Left ventricle myocardium inferior (tissue), 1 donor: ENCODE measurements around the gene PTPRJ. TPM values are rescaled to one million over a fixed set of nuclear protein-coding genes. Genes with fewer than 3 reads are reported as not detected.

Source experiments
- DNase-seq: peaks from one replicate; pipeline ENCODE4 v3.0.0-alpha.2; 2020
- H3K27ac ChIP-seq: fragments of 200-600 bp; replicated peaks from 2 replicates; pipeline ENCODE4 v1.8.0; 2021
- H3K27me3 ChIP-seq: fragments of 200-600 bp; 2 replicates; pipeline ENCODE4 v1.8.0; 2021; ENCODE audit warnings: low read depth
- H3K36me3 ChIP-seq: fragments of 200-600 bp; 2 replicates; pipeline ENCODE4 v1.8.0; 2021
- H3K4me1 ChIP-seq: fragments of 200-600 bp; 2 replicates; pipeline ENCODE4 v1.8.0; 2021
- H3K4me3 ChIP-seq: fragments of 200-600 bp; 2 replicates; pipeline ENCODE4 v1.8.0; 2021; ENCODE audit warnings: mild to moderate bottlenecking, moderate library complexity
- H3K9me3 ChIP-seq: fragments of 200-600 bp; replicated peaks from 2 replicates; pipeline ENCODE4 v1.8.0; 2021
- intact Hi-C: fragments of 100-400 bp; cut with micrococcal nuclease; formaldehyde crosslinking; loops from one replicate; pipeline ENCODE4 v1.11.0; 2022
- total RNA-seq: library from RNA; stranded (reverse); fragmentation: NEBNext Ultra II Directional; extraction: Animal tissue kit (Norgen Biotek cat#: 25700); gene quantifications from one replicate; pipeline ENCODE4 v1.2.1, GENCODE V29; 2021
- TF ChIP-seq, protein P1 (sequence below): fragments of 200-600 bp; IDR thresholded peaks from 2 replicates; pipeline ENCODE4 v1.8.0; 2021; ENCODE audit warnings: antibody characterized with exemption, mild to moderate bottlenecking, borderline replicate concordance
- donor health status: DM: no; HTN: yes; CAD: no; lungs with severe emphysema.

Gene PTPRJ
- total RNA-seq, 1 donor from 2014 or later, result 6.8 TPM

DNA sequence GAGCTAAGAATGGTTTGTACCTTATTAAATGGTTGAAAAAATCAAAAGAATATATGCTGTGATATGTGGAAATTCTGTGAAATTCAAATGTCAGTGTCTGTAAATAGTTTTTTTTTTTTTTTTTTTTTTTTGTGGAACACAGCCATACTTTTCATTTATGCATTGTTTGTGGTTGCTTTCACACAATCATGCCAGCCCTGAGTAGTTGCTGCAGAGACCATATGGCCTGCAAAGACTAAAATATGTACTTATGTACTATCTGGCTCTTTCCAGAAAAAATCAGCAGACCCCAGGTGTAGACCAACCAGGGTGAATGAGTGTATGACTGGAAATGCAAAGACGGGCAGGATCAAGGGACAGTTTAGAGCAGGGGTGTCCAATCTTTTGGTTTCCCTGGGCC lies 98.3 kb downstream of the PTPRJ start:
- H3K4me3 ChIP-seq, result no peak overlapping the region
- DNase-seq, result no peak
- no peaks in the 10 kb centered on the region for H3K27me3 ChIP-seq
- H3K4me1 ChIP-seq, result peaks cover 22% of the 10 kb centered on the region
- H3K36me3 ChIP-seq, result no peaks in the 10 kb centered on the region
- intact Hi-C loops, result no loop called here
- H3K9me3 ChIP-seq, result no peaks in the 10 kb centered on the region
- TF ChIP-seq, protein P1, sequence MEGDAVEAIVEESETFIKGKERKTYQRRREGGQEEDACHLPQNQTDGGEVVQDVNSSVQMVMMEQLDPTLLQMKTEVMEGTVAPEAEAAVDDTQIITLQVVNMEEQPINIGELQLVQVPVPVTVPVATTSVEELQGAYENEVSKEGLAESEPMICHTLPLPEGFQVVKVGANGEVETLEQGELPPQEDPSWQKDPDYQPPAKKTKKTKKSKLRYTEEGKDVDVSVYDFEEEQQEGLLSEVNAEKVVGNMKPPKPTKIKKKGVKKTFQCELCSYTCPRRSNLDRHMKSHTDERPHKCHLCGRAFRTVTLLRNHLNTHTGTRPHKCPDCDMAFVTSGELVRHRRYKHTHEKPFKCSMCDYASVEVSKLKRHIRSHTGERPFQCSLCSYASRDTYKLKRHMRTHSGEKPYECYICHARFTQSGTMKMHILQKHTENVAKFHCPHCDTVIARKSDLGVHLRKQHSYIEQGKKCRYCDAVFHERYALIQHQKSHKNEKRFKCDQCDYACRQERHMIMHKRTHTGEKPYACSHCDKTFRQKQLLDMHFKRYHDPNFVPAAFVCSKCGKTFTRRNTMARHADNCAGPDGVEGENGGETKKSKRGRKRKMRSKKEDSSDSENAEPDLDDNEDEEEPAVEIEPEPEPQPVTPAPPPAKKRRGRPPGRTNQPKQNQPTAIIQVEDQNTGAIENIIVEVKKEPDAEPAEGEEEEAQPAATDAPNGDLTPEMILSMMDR, result no peak
- H3K27ac ChIP-seq, result no peak overlapping the region

- Histone ChIP-seq H3K27ac (no peak overlapping the region), H3K27me3 (no peaks in the 10 kb centered on the region), H3K36me3 (no peaks in the 10 kb centered on the region), H3K4me3 (no peak overlapping the region), H3K4me1 (peaks cover 22% of the 10 kb centered on the region), H3K9me3 (no peaks in the 10 kb centered on the region)
- intact Hi-C loops, result no loop called here
- TF ChIP-seq, protein P1, result no peak
- no peak for DNase-seq
Measured at GRCh38 chr11:48079596-48079995, 99.2 kb downstream of the PTPRJ start.

DNA sequence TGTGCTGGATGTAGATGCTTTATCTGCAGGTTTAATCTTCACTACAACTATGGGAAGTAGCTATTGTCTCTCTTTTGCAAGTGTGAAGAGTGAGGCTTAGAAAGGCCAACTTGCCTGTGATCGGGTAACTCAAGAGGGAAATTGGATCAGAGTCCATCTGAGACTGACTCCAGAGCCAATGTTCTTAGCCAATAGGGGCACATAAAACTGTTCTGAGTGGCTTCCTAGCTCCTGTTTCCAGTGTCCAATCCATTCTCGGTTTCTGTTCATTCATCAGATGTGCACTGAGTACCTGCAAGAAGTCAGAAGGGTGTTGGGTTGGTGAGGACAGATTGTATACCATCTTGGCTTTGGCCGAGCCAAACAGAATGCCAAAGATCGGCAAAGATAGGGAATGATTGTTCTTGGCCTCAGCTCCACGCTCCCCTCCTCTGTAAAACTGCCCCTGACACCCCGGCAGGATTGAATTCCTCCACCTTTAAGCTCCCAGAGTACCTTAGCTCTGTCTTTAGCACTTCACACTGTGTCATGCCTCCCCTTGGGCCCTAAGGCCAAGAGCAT lies 100.0 kb downstream of the PTPRJ start:
- DNase-seq, result no peak
- intact Hi-C loops, result no loop called here
- Histone ChIP-seq H3K27ac (peak overlapping the region; percentile 90), H3K36me3 (no peaks in the 10 kb centered on the region), H3K9me3 (no peaks in the 10 kb centered on the region), H3K27me3 (no peaks in the 10 kb centered on the region), H3K4me3 (peak overlapping the region; percentile 38), H3K4me1 (peaks cover 22% of the 10 kb centered on the region)
- TF ChIP-seq, protein P1, result no peak

GRCh38 chr11:48081151-48082010 lies 101.0 kb downstream of the PTPRJ start:
- Histone ChIP-seq H3K4me1 (peaks cover 22% of the 10 kb centered on the region), H3K36me3 (no peaks in the 10 kb centered on the region), H3K4me3 (peak overlapping the region; percentile 38), H3K27ac (peak overlapping the region; percentile 90), H3K9me3 (no peaks in the 10 kb centered on the region), H3K27me3 (no peaks in the 10 kb centered on the region)
- intact Hi-C loops, result no loop called here
- peak; percentile 77 for DNase-seq
- TF ChIP-seq, protein P1, result no peak

GRCh38 chr11:48082771-48083170 lies 102.4 kb downstream of the PTPRJ start:
- Histone ChIP-seq H3K27ac (no peak overlapping the region), H3K4me3 (no peak overlapping the region), H3K4me1 (peaks cover 24% of the 10 kb centered on the region), H3K9me3 (no peaks in the 10 kb centered on the region), H3K36me3 (no peaks in the 10 kb centered on the region), H3K27me3 (no peaks in the 10 kb centered on the region)
- intact Hi-C loops, result no loop called here
- TF ChIP-seq, protein P1, result no peak
- DNase-seq, result no peak
